Muscle layer of duodenum (tissue), 2 donors: ENCODE data around the gene C1orf74.

Experiments used
- H3K27ac ChIP-seq: one replicate; pipeline ENCODE4 v1.7.0; 2013; ENCODE audit warnings: mild to moderate bottlenecking, low read length
- H3K27me3 ChIP-seq: one replicate; pipeline ENCODE4 v1.7.0; 2013; ENCODE audit warnings: low read depth, mild to moderate bottlenecking, control low read depth, low read length
- H3K36me3 ChIP-seq, 2 donors: one replicate each; pipeline ENCODE4 v1.7.0; 2013; ENCODE audit warnings: low read length in 2 of 2, control low read depth in 1 of 2, mild to moderate bottlenecking in 1 of 2; ENCODE audit not compliant: insufficient read depth in 2 of 2, control insufficient read depth in 1 of 2
- H3K4me1 ChIP-seq, 2 donors: one replicate each; pipeline ENCODE4 v1.7.0; 2013; ENCODE audit warnings: low read length in 2 of 2, mild to moderate bottlenecking in 2 of 2, control low read depth in 1 of 2, moderate library complexity in 1 of 2; ENCODE audit not compliant: insufficient read depth in 2 of 2, control insufficient read depth in 1 of 2
- H3K4me3 ChIP-seq, 2 donors: one replicate each; pipeline ENCODE4 v1.7.0; 2013; ENCODE audit warnings: low read length in 2 of 2, low read depth in 1 of 2, mild to moderate bottlenecking in 1 of 2
- H3K9me3 ChIP-seq, 2 donors: one replicate each; pipeline ENCODE4 v1.7.0; 2013; ENCODE audit warnings: low read length in 2 of 2, control low read depth in 1 of 2, mild to moderate bottlenecking in 1 of 2; ENCODE audit not compliant: control insufficient read depth in 1 of 2
- donor health status: healthy.

C1orf74 gene

GRCh38 chr1:209786146-209786545 lies 1.8 kb upstream of the C1orf74 start:
- H3K4me3 ChIP-seq = no peak overlapping the region
- H3K4me1 ChIP-seq = peaks cover 9 to 38% of the 10 kb centered on the region in 2 donors
- no peak overlapping the region for H3K27ac ChIP-seq
- peaks cover 3 to 9% of the 10 kb centered on the region in 2 donors for H3K36me3 ChIP-seq
- H3K27me3 ChIP-seq = no peaks in the 10 kb centered on the region
- H3K9me3 ChIP-seq = no peaks in the 10 kb centered on the region

GRCh38 chr1:209785592-209785991 lies 1.2 kb upstream of the C1orf74 start:
- H3K9me3 ChIP-seq = no peaks in the 10 kb centered on the region
- peak overlapping the region; percentile 89 for H3K27ac ChIP-seq
- H3K4me3 ChIP-seq = no peak overlapping the region
- H3K4me1 ChIP-seq = peaks cover 9 to 38% of the 10 kb centered on the region in 2 donors
- no peaks in the 10 kb centered on the region for H3K27me3 ChIP-seq
- peaks cover 3 to 10% of the 10 kb centered on the region in 2 donors for H3K36me3 ChIP-seq

- Histone ChIP-seq H3K36me3 (peaks cover 3 to 10% of the 10 kb centered on the region in 2 donors), H3K9me3 (no peaks in the 10 kb centered on the region), H3K4me1 (peaks cover 9 to 33% of the 10 kb centered on the region in 2 donors), H3K27me3 (no peaks in the 10 kb centered on the region), H3K27ac (peak overlapping the region; percentile 94), H3K4me3 (peak overlapping the region; percentile 72 to 85)
Observed at GRCh38 chr1:209783386-209783785, 973 bp downstream of the C1orf74 start.

- H3K36me3 ChIP-seq = peaks cover 3 to 10% of the 10 kb centered on the region in 2 donors
- no peaks in the 10 kb centered on the region for H3K9me3 ChIP-seq
- H3K27me3 ChIP-seq = no peaks in the 10 kb centered on the region
Observed at GRCh38 chr1:209780268-209780667, 4.1 kb downstream of the C1orf74 start.

GRCh38 chr1:209778102-209778501 lies 6.3 kb downstream of the C1orf74 start:
- H3K9me3 ChIP-seq = no peaks in the 10 kb centered on the region
- H3K4me3 ChIP-seq = no peak overlapping the region
- no peak overlapping the region for H3K27ac ChIP-seq
- H3K36me3 ChIP-seq = peaks cover 3 to 10% of the 10 kb centered on the region in 2 donors
- no peaks in the 10 kb centered on the region for H3K27me3 ChIP-seq
- peaks cover 0 to 3% of the 10 kb centered on the region in 2 donors for H3K4me1 ChIP-seq

More at GRCh38 chr1:209780268-209780667, 4.1 kb downstream of the C1orf74 start:
- H3K4me1 ChIP-seq = peaks cover 0 to 13% of the 10 kb centered on the region in 2 donors
- H3K27ac ChIP-seq = no peak overlapping the region
- H3K4me3 ChIP-seq = no peak overlapping the region

GRCh38 chr1:209777587-209777986 lies 6.8 kb downstream of the C1orf74 start:
- no peaks in the 10 kb centered on the region for H3K4me1 ChIP-seq
- H3K36me3 ChIP-seq = peaks cover 3 to 7% of the 10 kb centered on the region in 2 donors
- H3K9me3 ChIP-seq = no peaks in the 10 kb centered on the region
- H3K27ac ChIP-seq = no peak overlapping the region
- no peaks in the 10 kb centered on the region for H3K27me3 ChIP-seq
- no peak overlapping the region for H3K4me3 ChIP-seq

GRCh38 chr1:209775678-209776077 lies 8.7 kb downstream of the C1orf74 start:
- Histone ChIP-seq H3K4me3 (no peak overlapping the region), H3K36me3 (no peaks in the 10 kb centered on the region), H3K27ac (no peak overlapping the region), H3K27me3 (no peaks in the 10 kb centered on the region), H3K9me3 (no peaks in the 10 kb centered on the region), H3K4me1 (peaks cover 0 to 7% of the 10 kb centered on the region in 2 donors)

- Histone ChIP-seq H3K27ac (no peak overlapping the region), H3K4me3 (no peak overlapping the region), H3K36me3 (no peaks in the 10 kb centered on the region), H3K27me3 (no peaks in the 10 kb centered on the region), H3K4me1 (peaks cover 4 to 17% of the 10 kb centered on the region in 2 donors), H3K9me3 (no peaks in the 10 kb centered on the region)
Observed at GRCh38 chr1:209774592-209774991, 9.8 kb downstream of the C1orf74 start.

GRCh38 chr1:209772126-209772525 lies 12.2 kb downstream of the C1orf74 start:
- Histone ChIP-seq H3K4me3 (no peak overlapping the region), H3K9me3 (no peaks in the 10 kb centered on the region), H3K4me1 (peaks cover 11 to 36% of the 10 kb centered on the region in 2 donors), H3K36me3 (no peaks in the 10 kb centered on the region), H3K27ac (no peak overlapping the region), H3K27me3 (no peaks in the 10 kb centered on the region)

- no peaks in the 10 kb centered on the region for H3K9me3 ChIP-seq
- no peak overlapping the region for H3K27ac ChIP-seq
- H3K4me1 ChIP-seq = peaks cover 11 to 36% of the 10 kb centered on the region in 2 donors
- no peak overlapping the region for H3K4me3 ChIP-seq
- no peaks in the 10 kb centered on the region for H3K27me3 ChIP-seq
- no peaks in the 10 kb centered on the region for H3K36me3 ChIP-seq
Observed at GRCh38 chr1:209770636-209771415, 13.5 kb downstream of the C1orf74 start.

GRCh38 chr1:209769971-209770370 lies 14.4 kb downstream of the C1orf74 start:
- Histone ChIP-seq H3K4me1 (peaks cover 11 to 36% of the 10 kb centered on the region in 2 donors), H3K4me3 (peak overlapping the region; percentile 21 to 52), H3K27me3 (no peaks in the 10 kb centered on the region), H3K27ac (peak overlapping the region; percentile 89), H3K36me3 (no peaks in the 10 kb centered on the region), H3K9me3 (no peaks in the 10 kb centered on the region)
